ENCODE measurements around the gene LRBA. TPM values are rescaled to one million over a fixed set of nuclear protein-coding genes. Genes with fewer than 3 reads are reported as not detected.

Gene LRBA
- total RNA-seq, 1 experiment from 2014 or later: 55.3 TPM

- H3K14ac ChIP-seq (ENCODE audit: insufficient read depth, low read length): no peak overlapping the region
- H2BK15ac ChIP-seq (ENCODE audit: low read depth, low read length): no peak overlapping the region
- H3K23ac ChIP-seq (ENCODE audit: insufficient read length, low read depth, low read length): no peak overlapping the region
- H2AFZ ChIP-seq (ENCODE audit: low read length): no peak overlapping the region
- no peak overlapping the region for H3T11ph ChIP-seq (ENCODE audit: low read length)
- H3K18ac ChIP-seq (ENCODE audit: insufficient read length, low read depth, low read length): no peak overlapping the region
- no peak overlapping the region for H3K4me3 Mint-ChIP-seq
- no peak overlapping the region for H2BK5ac ChIP-seq (ENCODE audit: insufficient read length, low read length)
- H4K5ac ChIP-seq (ENCODE audit: insufficient read length, low read depth, low read length): no peak overlapping the region
- no peak overlapping the region for H3K9ac ChIP-seq (ENCODE audit: extremely low read depth, insufficient read length, low read length)
- WGBS (ENCODE audit: extremely low coverage, insufficient read length, low lambda C conversion rate): no CpG with 5 or more reads among the region's 8 CpGs
- H4K20me1 ChIP-seq (ENCODE audit: control insufficient read depth, insufficient read depth, insufficient read length): no peaks in the 10 kb centered on the region
- H4K8ac ChIP-seq (replicated peaks; ENCODE audit: insufficient read length, low read depth, low read length): no peak overlapping the region
- no peak overlapping the region for H4K91ac ChIP-seq (ENCODE audit: insufficient read length, low read depth, low read length)
- H3K4ac ChIP-seq (ENCODE audit: low read depth, low read length): no peak overlapping the region
- no peaks in the 10 kb centered on the region for H3K9me3 ChIP-seq (ENCODE audit: control insufficient read depth, low read depth, low read length)
- peaks cover 34 to 39% of the 10 kb centered on the region in 2 experiments for H3K4me1 Mint-ChIP-seq
- H3K27me3 Mint-ChIP-seq (ENCODE audit: low read depth): no peaks in the 10 kb centered on the region; the same call in none of the 2 replicates
- H3K23me2 ChIP-seq (ENCODE audit: insufficient read length, low read depth, low read length, poor library complexity, severe bottlenecking): no peaks in the 10 kb centered on the region
- TF ChIP-seq CTCF (conservative IDR thresholded peaks at IDR 0.05): peak; percentile 34; the same call in 2 of the 3 replicates
- H3K79me1 ChIP-seq (ENCODE audit: insufficient read depth, low read depth, low read length, poor library complexity, severe bottlenecking): no peaks in the 10 kb centered on the region
- no peak overlapping the region for H2BK20ac ChIP-seq (ENCODE audit: low read depth, low read length, poor library complexity, severe bottlenecking)
- H2BK12ac ChIP-seq (ENCODE audit: insufficient read length, low read depth, low read length): no peak overlapping the region
- no peak overlapping the region for H2BK120ac ChIP-seq (ENCODE audit: low read depth, low read length, poor library complexity, severe bottlenecking)
- H3K56ac ChIP-seq (ENCODE audit: insufficient read length, low read depth, low read length): no peak overlapping the region
- no peaks in the 10 kb centered on the region for H3K27me3 ChIP-seq (ENCODE audit: insufficient read depth, low read length)
- 0 out of 2 replicates have a peak, but pooled peaks cover 3% of the 10 kb centered on the region for H3K4me1 ChIP-seq (ENCODE audit: insufficient read depth, low read length)
- H3K79me2 ChIP-seq (ENCODE audit: insufficient read depth, low read length): no peaks in the 10 kb centered on the region
- no peak overlapping the region for H3K4me2 ChIP-seq (ENCODE audit: insufficient read depth, insufficient read length, low read length)
- H2AK5ac ChIP-seq (ENCODE audit: insufficient read length, low read length): no peak overlapping the region
- H3K27ac ChIP-seq (ENCODE audit: insufficient read length, low read depth, low read length): no peak overlapping the region
- no peaks in the 10 kb centered on the region for H3K36me3 Mint-ChIP-seq (ENCODE audit: insufficient read depth in 1 of 3, low read depth in 3 of 3)
- DNase-seq: no peak
- H3K9me3 Mint-ChIP-seq: no peaks in the 10 kb centered on the region; a peak in 1 of 5 replicates
- H3K27ac Mint-ChIP-seq: peak overlapping the region in 1 of 3 experiments; percentile 31; a peak in 2 of 7 replicates
Measured at GRCh38 chr4:150259861-150260567, 755.1 kb downstream of the LRBA start.
